NCI-H460 (cell line): Measurements from ENCODE around the gene RNF11. TPM values are rescaled to one million over a fixed set of nuclear protein-coding genes. Genes with fewer than 3 reads are reported as not detected.

Source experiments
- DNase-seq: peaks from one replicate; pipeline ENCODE4 v3.0.0-alpha.2; 2016; ENCODE audit warnings: low read depth; ENCODE audit errors: extremely low read depth
- total RNA-seq: library from RNA; depleted of rRNA; stranded (reverse); fragments of >200 nt; shearing (Covaris generic); gene quantifications from 2 replicates; pipeline ENCODE4 v1.2.3, GENCODE V29; 2014

RNF11 gene
- total RNA-seq, 1 experiment from 2014 or later: 91.8 TPM

- DNase-seq: no peak
These were observed 27.2 kb downstream of the RNF11 start for GRCh38 chr1:51263147-51263877.

GRCh38 chr1:51264451-51264850 is 28.4 kb downstream of the RNF11 start:
- no peak for DNase-seq

GRCh38 chr1:51265618-51266017 is 29.5 kb downstream of the RNF11 start:
- DNase-seq: no peak

- no peak for DNase-seq
These were observed 30.1 kb downstream of the RNF11 start for GRCh38 chr1:51266181-51266580.

- no peak for DNase-seq
These were observed 30.7 kb downstream of the RNF11 start for GRCh38 chr1:51266791-51267190.

GRCh38 chr1:51268634-51269033 is 32.6 kb downstream of the RNF11 start:
- no peak for DNase-seq

- DNase-seq: no peak
These were observed 34.7 kb downstream of the RNF11 start for GRCh38 chr1:51270751-51271150.

GRCh38 chr1:51272916-51273315 is 36.8 kb downstream of the RNF11 start:
- no peak for DNase-seq

- no peak for DNase-seq
These were observed 38.6 kb downstream of the RNF11 start for GRCh38 chr1:51274676-51275075.

GRCh38 chr1:51276286-51276685 is 40.2 kb downstream of the RNF11 start:
- DNase-seq: no peak

- DNase-seq: no peak
These were observed 44.4 kb downstream of the RNF11 start for GRCh38 chr1:51280321-51280978.

- no peak for DNase-seq
These were observed 45.7 kb downstream of the RNF11 start for GRCh38 chr1:51281807-51282206.

GRCh38 chr1:51282605-51283004 is 46.5 kb downstream of the RNF11 start:
- no peak for DNase-seq

GRCh38 chr1:51283979-51284378 is 47.9 kb downstream of the RNF11 start:
- DNase-seq: no peak

GRCh38 chr1:51284487-51284954 is 48.4 kb downstream of the RNF11 start:
- no peak for DNase-seq

GRCh38 chr1:51285055-51285454 is 49.0 kb downstream of the RNF11 start:
- no peak for DNase-seq

GRCh38 chr1:51287966-51288365 is 51.9 kb downstream of the RNF11 start:
- DNase-seq: no peak

GRCh38 chr1:51288578-51288977 is 52.5 kb downstream of the RNF11 start:
- DNase-seq: no peak

GRCh38 chr1:51289676-51290488 is 53.8 kb downstream of the RNF11 start:
- DNase-seq: no peak

- no peak for DNase-seq
These were observed 54.4 kb downstream of the RNF11 start for GRCh38 chr1:51290489-51290847.

GRCh38 chr1:51293898-51294515 is 57.9 kb downstream of the RNF11 start:
- DNase-seq: no peak
